PFSK-1 (cell line): ENCODE data around the gene TYK2.

ENCODE experiments used
- FOXP2 ChIP-seq: optimal IDR thresholded peaks from 2 replicates; pipeline ENCODE3; 2011; ENCODE audit warnings: borderline replicate concordance, control low read depth, inconsistent platforms; ENCODE audit not compliant: insufficient read depth; ENCODE audit errors: extremely low read length, extremely low read depth
- POLR2AphosphoS5 ChIP-seq: IDR thresholded peaks from 2 replicates; pipeline ENCODE4 v1.6.1; 2012; ENCODE audit warnings: low read depth, mild to moderate bottlenecking, control low read depth, low read length, moderate library complexity
- SIN3A ChIP-seq: IDR thresholded peaks from 2 replicates; pipeline ENCODE4 v1.6.1; 2012; ENCODE audit warnings: mild to moderate bottlenecking, low read length, moderate library complexity, borderline replicate concordance; ENCODE audit not compliant: insufficient read depth
- TAF1 ChIP-seq: IDR thresholded peaks from 2 replicates; pipeline ENCODE4 v1.6.1; 2012; ENCODE audit warnings: low read length, control low read depth, borderline replicate concordance; ENCODE audit not compliant: insufficient read depth
- TF ChIP-seq, protein P1 (sequence below), 2 experiments: IDR thresholded peaks; 2 replicates each; pipeline versions ENCODE4 v1.6.1 to v1.8.0; 2011 to 2012; ENCODE audit warnings: low read depth in 2 of 2, low read length in 2 of 2, control low read depth in 1 of 2, inconsistent platforms in 1 of 2, mild to moderate bottlenecking in 1 of 2, moderate library complexity in 1 of 2; ENCODE audit not compliant: insufficient read depth in 1 of 2

TYK2 gene

DNA sequence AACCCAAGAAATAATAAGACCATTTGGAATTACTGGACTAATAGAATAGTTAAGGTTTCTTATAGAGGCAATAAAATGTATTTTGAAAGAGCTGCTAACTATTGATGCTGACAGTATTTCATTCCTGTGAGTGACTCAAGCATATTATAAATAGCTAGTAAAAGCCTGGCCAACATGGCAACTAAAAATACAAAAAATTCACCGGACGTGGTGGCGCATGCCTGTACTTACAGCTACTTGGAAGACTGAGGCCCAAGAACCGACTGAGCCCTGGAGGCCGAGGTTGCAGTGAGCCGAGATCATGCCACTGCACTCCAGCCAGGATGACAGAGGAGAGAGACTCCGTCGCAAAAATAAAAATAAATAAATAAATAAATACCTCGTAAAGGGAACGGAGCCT lies 35.6 kb downstream of the TYK2 start:
- TF ChIP-seq TAF1, result no peak
- TF ChIP-seq FOXP2, result no peak
- no peak for TF ChIP-seq POLR2AphosphoS5
- TF ChIP-seq, protein P1, sequence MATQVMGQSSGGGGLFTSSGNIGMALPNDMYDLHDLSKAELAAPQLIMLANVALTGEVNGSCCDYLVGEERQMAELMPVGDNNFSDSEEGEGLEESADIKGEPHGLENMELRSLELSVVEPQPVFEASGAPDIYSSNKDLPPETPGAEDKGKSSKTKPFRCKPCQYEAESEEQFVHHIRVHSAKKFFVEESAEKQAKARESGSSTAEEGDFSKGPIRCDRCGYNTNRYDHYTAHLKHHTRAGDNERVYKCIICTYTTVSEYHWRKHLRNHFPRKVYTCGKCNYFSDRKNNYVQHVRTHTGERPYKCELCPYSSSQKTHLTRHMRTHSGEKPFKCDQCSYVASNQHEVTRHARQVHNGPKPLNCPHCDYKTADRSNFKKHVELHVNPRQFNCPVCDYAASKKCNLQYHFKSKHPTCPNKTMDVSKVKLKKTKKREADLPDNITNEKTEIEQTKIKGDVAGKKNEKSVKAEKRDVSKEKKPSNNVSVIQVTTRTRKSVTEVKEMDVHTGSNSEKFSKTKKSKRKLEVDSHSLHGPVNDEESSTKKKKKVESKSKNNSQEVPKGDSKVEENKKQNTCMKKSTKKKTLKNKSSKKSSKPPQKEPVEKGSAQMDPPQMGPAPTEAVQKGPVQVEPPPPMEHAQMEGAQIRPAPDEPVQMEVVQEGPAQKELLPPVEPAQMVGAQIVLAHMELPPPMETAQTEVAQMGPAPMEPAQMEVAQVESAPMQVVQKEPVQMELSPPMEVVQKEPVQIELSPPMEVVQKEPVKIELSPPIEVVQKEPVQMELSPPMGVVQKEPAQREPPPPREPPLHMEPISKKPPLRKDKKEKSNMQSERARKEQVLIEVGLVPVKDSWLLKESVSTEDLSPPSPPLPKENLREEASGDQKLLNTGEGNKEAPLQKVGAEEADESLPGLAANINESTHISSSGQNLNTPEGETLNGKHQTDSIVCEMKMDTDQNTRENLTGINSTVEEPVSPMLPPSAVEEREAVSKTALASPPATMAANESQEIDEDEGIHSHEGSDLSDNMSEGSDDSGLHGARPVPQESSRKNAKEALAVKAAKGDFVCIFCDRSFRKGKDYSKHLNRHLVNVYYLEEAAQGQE (IDR thresholded peaks at IDR 0.05; ENCODE audit: insufficient read depth in 1 of 2, low read depth in 2 of 2, low read length in 2 of 2), result no peak
- TF ChIP-seq SIN3A, result no peak

DNA sequence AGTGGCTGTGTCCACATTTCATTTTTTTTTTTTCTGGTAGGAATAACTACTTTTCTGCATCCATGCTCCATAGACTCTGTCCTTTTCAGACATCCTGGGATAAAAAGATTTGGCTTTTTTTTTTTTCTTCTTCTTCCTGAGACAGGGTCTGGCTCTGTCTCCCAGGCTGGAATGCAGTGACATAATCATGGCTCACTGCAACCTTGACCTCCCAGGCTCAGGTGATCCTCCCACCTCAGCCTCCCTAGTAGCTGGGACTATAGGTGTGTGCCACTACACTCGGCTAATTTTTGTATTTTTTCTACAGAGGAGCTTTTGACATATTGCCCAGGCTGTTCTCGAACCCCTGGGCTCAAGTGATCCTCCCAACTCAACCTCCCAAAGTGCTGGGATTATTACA lies 36.9 kb downstream of the TYK2 start:
- TF ChIP-seq POLR2AphosphoS5, result no peak
- TF ChIP-seq SIN3A, result no peak
- no peak for TF ChIP-seq TAF1
- TF ChIP-seq FOXP2, result no peak
- TF ChIP-seq, protein P1 (IDR thresholded peaks at IDR 0.05; ENCODE audit: insufficient read depth in 1 of 2, low read depth in 2 of 2, low read length in 2 of 2), result no peak

DNA sequence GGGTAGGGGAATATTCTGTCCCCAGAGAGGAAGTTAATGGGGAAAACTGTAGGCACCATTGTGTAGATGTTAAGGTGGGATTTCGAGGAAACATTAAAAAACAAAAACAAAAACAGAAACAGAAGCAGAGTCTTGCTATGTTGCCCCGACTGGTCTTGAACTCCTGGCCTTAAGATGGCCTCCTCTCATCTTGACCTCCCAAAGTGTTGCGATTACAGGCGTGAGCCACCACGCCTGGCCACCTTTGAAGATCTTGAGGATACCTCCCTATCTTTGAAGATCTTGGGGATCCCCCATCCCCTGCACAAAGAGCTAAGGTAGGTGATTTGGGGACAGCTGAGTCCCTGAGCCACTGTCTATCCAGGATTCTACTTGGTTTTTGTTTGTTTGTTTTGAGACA lies 40.4 kb downstream of the TYK2 start:
- TF ChIP-seq SIN3A, result no peak
- TF ChIP-seq POLR2AphosphoS5, result no peak
- TF ChIP-seq FOXP2, result no peak
- TF ChIP-seq TAF1, result no peak
- TF ChIP-seq, protein P1 (IDR thresholded peaks at IDR 0.05; ENCODE audit: insufficient read depth in 1 of 2, low read depth in 2 of 2, low read length in 2 of 2), result no peak

DNA sequence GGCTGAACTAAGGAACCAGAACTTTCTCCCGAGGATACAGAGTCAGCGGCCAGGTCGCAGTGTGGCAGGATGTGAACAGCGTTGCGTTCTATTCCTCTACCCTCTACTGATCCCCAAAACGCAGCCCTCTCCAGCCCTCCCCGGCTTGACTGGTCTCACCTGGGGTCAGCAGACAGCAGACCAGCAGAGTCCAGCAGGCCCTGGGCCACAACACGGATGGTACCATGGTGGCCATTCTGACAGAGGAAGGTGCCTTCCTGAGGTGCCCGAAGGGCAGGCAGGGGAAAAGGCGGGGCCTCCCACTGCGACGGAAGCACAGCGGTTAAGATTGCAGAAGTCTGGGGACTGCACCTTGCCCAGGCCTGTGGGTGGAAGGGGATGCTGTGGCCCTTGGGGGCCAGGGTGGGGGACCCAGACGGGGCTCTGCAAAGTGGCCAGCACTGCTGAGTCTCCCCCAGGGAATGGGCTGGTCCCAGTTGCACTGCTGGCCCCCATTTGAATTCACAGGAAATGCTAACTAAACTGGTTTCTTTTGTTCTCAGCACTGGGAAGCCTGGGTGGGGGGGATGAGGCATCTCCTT lies 40.9 kb downstream of the TYK2 start, which contains the start of gene ICAM3:
TSS of gene ICAM3 (minus strand) at position 245 of the 581 bp plus-strand sequence. CDS start at position 235, 10 bp downstream.
- TF ChIP-seq, protein P1 (IDR thresholded peaks at IDR 0.05; ENCODE audit: insufficient read depth in 1 of 2, low read depth in 2 of 2, low read length in 2 of 2), result no peak
- TF ChIP-seq SIN3A (no peak), POLR2AphosphoS5 (no peak), TAF1 (no peak), FOXP2 (no peak)

DNA sequence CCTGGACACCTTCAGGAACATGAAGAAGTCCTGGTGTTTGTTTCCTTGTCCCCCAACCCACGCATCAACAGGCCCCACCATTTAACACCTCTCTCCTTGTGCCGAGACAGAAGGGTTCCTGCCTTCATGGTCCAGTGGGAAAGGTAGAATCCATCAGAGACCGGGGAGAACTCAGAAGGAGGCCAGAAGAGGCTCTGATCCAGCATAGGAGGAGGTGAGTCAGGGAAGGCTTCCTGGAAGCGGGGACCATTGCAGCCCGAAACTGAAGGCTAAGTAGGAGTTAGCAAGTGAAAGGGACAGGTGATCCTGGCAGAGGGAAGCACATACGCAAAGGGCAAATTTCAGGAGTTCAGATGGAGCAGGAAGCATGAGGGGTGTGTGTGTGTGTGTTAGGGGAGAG lies 41.4 kb downstream of the TYK2 start:
- TF ChIP-seq, protein P1 (IDR thresholded peaks at IDR 0.05; ENCODE audit: insufficient read depth in 1 of 2, low read depth in 2 of 2, low read length in 2 of 2), result no peak
- TF ChIP-seq FOXP2, result no peak
- TF ChIP-seq TAF1, result no peak
- TF ChIP-seq POLR2AphosphoS5, result no peak
- TF ChIP-seq SIN3A, result no peak
